CD14-positive monocyte (primary cell): ENCODE data around the gene EVA1C. TPM values are rescaled to one million over a fixed set of nuclear protein-coding genes. Genes with fewer than 3 reads are reported as not detected.

ENCODE experiments used
- DNase-seq, 3 donors: peaks; one replicate each; pipeline ENCODE4 v3.0.0-alpha.2; 2011 to 2022
- H2AFZ ChIP-seq: 2 replicates; pipeline ENCODE4 v1.6.0; 2012; ENCODE audit warnings: mild to moderate bottlenecking, low read depth, low read length, inconsistent platforms; ENCODE audit not compliant: insufficient read depth, poor library complexity, severe bottlenecking
- H3K27ac ChIP-seq, 2 donors: 1 replicate in 1 of 2; 2 replicates in 1 of 2; pipeline ENCODE4 v1.5.1; 2012 to 2013; ENCODE audit warnings: low read length in 2 of 2, control low read depth in 1 of 2, inconsistent platforms in 1 of 2, low read depth in 1 of 2, mild to moderate bottlenecking in 1 of 2
- H3K27me3 ChIP-seq, 2 donors: one replicate each; pipeline versions ENCODE4 v1.6.0 to v1.6.1; 2011 to 2013; ENCODE audit warnings: low read length in 2 of 2; ENCODE audit not compliant: control insufficient read depth in 2 of 2, insufficient read depth in 2 of 2
- H3K36me3 ChIP-seq, 2 donors: replicated peaks in 1 of 2; 1 replicate in 1 of 2; 2 replicates in 1 of 2; pipeline versions ENCODE4 v1.5.1 to v1.6.1; 2012 to 2013; ENCODE audit warnings: low read length in 2 of 2, control low read depth in 1 of 2, inconsistent platforms in 1 of 2, mild to moderate bottlenecking in 1 of 2; ENCODE audit not compliant: insufficient read depth in 2 of 2, control insufficient read depth in 1 of 2
- H3K4me1 ChIP-seq, 2 donors: 1 replicate in 1 of 2; 2 replicates in 1 of 2; pipeline versions ENCODE4 v1.5.1 to v1.6.1; 2012 to 2013; ENCODE audit warnings: low read length in 2 of 2, control low read depth in 1 of 2, inconsistent platforms in 1 of 2, mild to moderate bottlenecking in 1 of 2, moderate library complexity in 1 of 2; ENCODE audit not compliant: insufficient read depth in 2 of 2, control insufficient read depth in 1 of 2
- H3K4me2 ChIP-seq: replicated peaks from 2 replicates; pipeline ENCODE3; 2012; ENCODE audit warnings: low read length, moderate library complexity, mild to moderate bottlenecking; ENCODE audit not compliant: poor library complexity, severe bottlenecking; ENCODE audit errors: extremely low read depth
- H3K4me3 ChIP-seq, 3 experiments: fragments of 200-600 bp in 1 of 3; sonication (generic) in 1 of 3; replicated peaks in 1 of 3; 1 replicate in 2 of 3; 2 replicates in 1 of 3; pipeline ENCODE4 v1.5.1; 2011 to 2013; ENCODE audit warnings: low read length in 3 of 3, mild to moderate bottlenecking in 3 of 3, control low read depth in 2 of 3, low read depth in 2 of 3, inconsistent platforms in 1 of 3, moderate library complexity in 1 of 3
- H3K79me2 ChIP-seq: 2 replicates; pipeline ENCODE4 v1.6.0; 2012; ENCODE audit warnings: mild to moderate bottlenecking, control low read depth, inconsistent platforms, low read length, moderate library complexity; ENCODE audit not compliant: insufficient read depth
- H3K9ac ChIP-seq: 2 replicates; pipeline ENCODE4 v1.6.0; 2017; ENCODE audit warnings: low read length, mild to moderate bottlenecking; ENCODE audit not compliant: insufficient read depth, poor library complexity, severe bottlenecking
- H3K9me3 ChIP-seq, 2 donors: replicated peaks in 1 of 2; 1 replicate in 1 of 2; 2 replicates in 1 of 2; pipeline versions ENCODE4 v1.5.1 to v1.6.1; 2012 to 2013; ENCODE audit warnings: low read length in 2 of 2, control low read depth in 1 of 2; ENCODE audit not compliant: control insufficient read depth in 1 of 2, insufficient read depth in 1 of 2
- H4K20me1 ChIP-seq: 2 replicates; pipeline ENCODE4 v1.6.0; 2012; ENCODE audit warnings: mild to moderate bottlenecking, low read length, control low read depth, moderate library complexity; ENCODE audit not compliant: insufficient read depth
- H3K27ac Mint-ChIP-seq, 7 donors: one replicate each; pipeline ENCODE4 v1.8.0; 2020; ENCODE audit warnings: mild to moderate bottlenecking in 7 of 7, mixed read lengths in 7 of 7, moderate library complexity in 6 of 7, inconsistent platforms in 2 of 7
- H3K27me3 Mint-ChIP-seq, 3 donors: one replicate each; pipeline ENCODE4 v1.8.0; 2021 to 2022; ENCODE audit warnings: low read depth in 3 of 3, mild to moderate bottlenecking in 3 of 3, mixed read lengths in 3 of 3, moderate library complexity in 3 of 3, inconsistent platforms in 1 of 3
- H3K36me3 Mint-ChIP-seq, 2 donors: one replicate each; pipeline ENCODE4 v1.8.0; 2020; ENCODE audit warnings: mixed read lengths in 2 of 2, inconsistent platforms in 1 of 2, mild to moderate bottlenecking in 1 of 2
- H3K4me1 Mint-ChIP-seq: one replicate; pipeline ENCODE4 v1.8.0; 2020; ENCODE audit warnings: mild to moderate bottlenecking, mixed read lengths
- H3K4me3 Mint-ChIP-seq, 2 donors: one replicate each; pipeline ENCODE4 v1.8.0; 2020; ENCODE audit warnings: mild to moderate bottlenecking in 2 of 2, mixed read lengths in 2 of 2, moderate library complexity in 1 of 2
- H3K9me3 Mint-ChIP-seq, 7 donors: one replicate each; pipeline ENCODE4 v1.8.0; 2020 to 2022; ENCODE audit warnings: mixed read lengths in 7 of 7, mild to moderate bottlenecking in 6 of 7, moderate library complexity in 6 of 7, inconsistent platforms in 2 of 7
- CTCF ChIP-seq: fragments of 200-600 bp; IDR thresholded peaks from one replicate; pipeline ENCODE4 v1.8.0; 2022; ENCODE audit warnings: antibody characterized with exemption, mild to moderate bottlenecking
- WGBS: methylation state at CpG from one replicate; pipeline ENCODE4 v1.1.5; 2013; ENCODE audit warnings: missing lambda C conversion rate; ENCODE audit not compliant: insufficient coverage; 5-methylcytosine and 5-hydroxymethylcytosine counted together
- intact Hi-C, 2 donors: fragments of 100-400 bp; cut with micrococcal nuclease; formaldehyde crosslinking; loops; one replicate each; pipeline versions ENCODE4 v1.15.0 to v1.15.1; 2023
- polyA plus RNA-seq, 3 donors: library from polyadenylated mRNA; depleted of rRNA in 1 of 3; unstranded in 2 of 3; stranded (reverse) in 1 of 3; fragments of 300-500 nt in 2 of 3; fragments of >200 nt in 1 of 3; fragmentation: Illumina TruSeq in 2 of 3; gene quantifications; 1 replicate in 2 of 3; 2 replicates in 1 of 3; pipeline ENCODE4 v1.2.3, GENCODE V29; 2012 to 2021

EVA1C gene
- polyA plus RNA-seq, 3 donors: 0.37 to 0.73 (median 0.63) TPM

- H3K4me1 Mint-ChIP-seq: no peaks in the 10 kb centered on the region
- H3K4me3 ChIP-seq: no peak overlapping the region
- H3K36me3 ChIP-seq: no peaks in the 10 kb centered on the region
- no peaks in the 10 kb centered on the region for H3K36me3 Mint-ChIP-seq
- H3K27me3 Mint-ChIP-seq: peaks cover 0 to 5% (median 3%) of the 10 kb centered on the region in 3 donors
- H3K27me3 ChIP-seq: no peaks in the 10 kb centered on the region
- intact Hi-C loops: no loop called here
- peaks cover 0 to 3% (median 0%) of the 10 kb centered on the region in 7 donors for H3K9me3 Mint-ChIP-seq
- no peak overlapping the region for H2AFZ ChIP-seq
- no peaks in the 10 kb centered on the region for H3K4me1 ChIP-seq
- H3K79me2 ChIP-seq: no peaks in the 10 kb centered on the region
- H3K4me3 Mint-ChIP-seq: no peak overlapping the region
- H3K9ac ChIP-seq: no peak overlapping the region
- no peak for TF ChIP-seq CTCF
- no peak for DNase-seq
- WGBS: no CpG with 5 or more reads among the region's 3 CpGs
- H3K27ac ChIP-seq: no peak overlapping the region
- no peak overlapping the region for H3K4me2 ChIP-seq
- no peaks in the 10 kb centered on the region for H3K9me3 ChIP-seq
- H3K27ac Mint-ChIP-seq: no peak overlapping the region
- no peaks in the 10 kb centered on the region for H4K20me1 ChIP-seq
Observed at GRCh38 chr21:32543975-32544374, 131.5 kb downstream of the EVA1C start.

GRCh38 chr21:32544697-32545096, 132.2 kb downstream of the EVA1C start:
- Histone ChIP-seq H3K9me3 (no peaks in the 10 kb centered on the region), H3K9ac (no peak overlapping the region), H3K36me3 (no peaks in the 10 kb centered on the region), H3K4me3 (no peak overlapping the region), H3K4me2 (no peak overlapping the region), H3K79me2 (no peaks in the 10 kb centered on the region), H3K27me3 (no peaks in the 10 kb centered on the region), H3K4me1 (no peaks in the 10 kb centered on the region), H4K20me1 (no peaks in the 10 kb centered on the region), H3K27ac (no peak overlapping the region), H2AFZ (no peak overlapping the region)
- Mint-ChIP-seq H3K27me3 (peaks cover 0 to 5% (median 4%) of the 10 kb centered on the region in 3 donors), H3K4me3 (no peak overlapping the region), H3K27ac (no peak overlapping the region), H3K36me3 (no peaks in the 10 kb centered on the region), H3K9me3 (peaks cover 0 to 3% (median 0%) of the 10 kb centered on the region in 7 donors), H3K4me1 (no peaks in the 10 kb centered on the region)
- no peak for TF ChIP-seq CTCF
- DNase-seq: no peak
- intact Hi-C loops: no loop called here
- no CpG with 5 or more reads among the region's 4 CpGs for WGBS
